Gastroesophageal sphincter (tissue), 3 donors: ENCODE results near the gene CIAO1.

Experiments
- POLR2A ChIP-seq, 2 donors: fragments of 450-650 bp; IDR thresholded peaks; one replicate each; pipeline ENCODE4 v1.6.1; 2017; ENCODE audit warnings: antibody characterized with exemption in 2 of 2, mild to moderate bottlenecking in 2 of 2, moderate library complexity in 1 of 2
- TF ChIP-seq, protein P1 (sequence below), 4 experiments: fragments of 200-600 bp in 2 of 4; fragments of 450-650 bp in 2 of 4; sonication (generic) in 1 of 4; IDR thresholded peaks; one replicate each; pipeline ENCODE4 v1.5.1; 2017 to 2019; ENCODE audit warnings: antibody characterized with exemption in 4 of 4, mild to moderate bottlenecking in 2 of 4, moderate library complexity in 2 of 4

DNA sequence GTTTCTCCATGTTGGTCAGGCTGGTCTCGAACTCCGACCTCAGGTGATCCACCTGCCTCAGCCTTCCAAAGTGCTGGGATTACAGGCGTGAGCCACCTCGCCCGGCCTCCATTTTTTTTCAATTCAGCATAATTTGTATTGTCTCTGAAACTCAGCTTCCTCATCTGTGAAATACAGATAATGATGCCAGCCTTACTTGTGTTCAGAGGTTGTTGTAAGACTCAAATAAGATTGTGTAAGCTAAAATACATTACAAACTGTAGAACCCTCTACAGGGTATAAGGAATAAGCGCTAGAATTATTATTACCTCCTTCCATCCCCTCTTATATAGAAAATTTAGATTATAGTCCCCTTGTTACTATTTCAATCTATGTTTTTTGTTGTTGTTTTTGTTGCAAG lies 32.6 kb upstream of the CIAO1 start:
- TF ChIP-seq, protein P1, sequence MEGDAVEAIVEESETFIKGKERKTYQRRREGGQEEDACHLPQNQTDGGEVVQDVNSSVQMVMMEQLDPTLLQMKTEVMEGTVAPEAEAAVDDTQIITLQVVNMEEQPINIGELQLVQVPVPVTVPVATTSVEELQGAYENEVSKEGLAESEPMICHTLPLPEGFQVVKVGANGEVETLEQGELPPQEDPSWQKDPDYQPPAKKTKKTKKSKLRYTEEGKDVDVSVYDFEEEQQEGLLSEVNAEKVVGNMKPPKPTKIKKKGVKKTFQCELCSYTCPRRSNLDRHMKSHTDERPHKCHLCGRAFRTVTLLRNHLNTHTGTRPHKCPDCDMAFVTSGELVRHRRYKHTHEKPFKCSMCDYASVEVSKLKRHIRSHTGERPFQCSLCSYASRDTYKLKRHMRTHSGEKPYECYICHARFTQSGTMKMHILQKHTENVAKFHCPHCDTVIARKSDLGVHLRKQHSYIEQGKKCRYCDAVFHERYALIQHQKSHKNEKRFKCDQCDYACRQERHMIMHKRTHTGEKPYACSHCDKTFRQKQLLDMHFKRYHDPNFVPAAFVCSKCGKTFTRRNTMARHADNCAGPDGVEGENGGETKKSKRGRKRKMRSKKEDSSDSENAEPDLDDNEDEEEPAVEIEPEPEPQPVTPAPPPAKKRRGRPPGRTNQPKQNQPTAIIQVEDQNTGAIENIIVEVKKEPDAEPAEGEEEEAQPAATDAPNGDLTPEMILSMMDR (IDR thresholded peaks at IDR 0.05), result no peak
- no peak for TF ChIP-seq POLR2A (IDR thresholded peaks at IDR 0.05)
